GM12864 (cell line): ENCODE results near the gene TC2N.
"Not testable (repeated sequence)": the region's sequence is repeated elsewhere in the genome, so short reads cannot be mapped to it uniquely, and the experiment has no call there.

Experiments
- DNase-seq: peaks from one replicate; pipeline ENCODE4 v3.0.0-alpha.2; 2011; ENCODE audit warnings: low read depth
- H3K4me3 ChIP-seq: 2 replicates; pipeline ENCODE4 v1.5.1; 2011; ENCODE audit warnings: mild to moderate bottlenecking, low read depth, low read length, control low read depth
- TF ChIP-seq, protein P1 (sequence below): IDR thresholded peaks from 2 replicates; pipeline ENCODE4 v1.5.1; 2011; ENCODE audit warnings: low read depth, mild to moderate bottlenecking, moderate library complexity, low read length, control low read depth, inconsistent platforms; ENCODE audit errors: missing control alignments

The TC2N gene

DNA sequence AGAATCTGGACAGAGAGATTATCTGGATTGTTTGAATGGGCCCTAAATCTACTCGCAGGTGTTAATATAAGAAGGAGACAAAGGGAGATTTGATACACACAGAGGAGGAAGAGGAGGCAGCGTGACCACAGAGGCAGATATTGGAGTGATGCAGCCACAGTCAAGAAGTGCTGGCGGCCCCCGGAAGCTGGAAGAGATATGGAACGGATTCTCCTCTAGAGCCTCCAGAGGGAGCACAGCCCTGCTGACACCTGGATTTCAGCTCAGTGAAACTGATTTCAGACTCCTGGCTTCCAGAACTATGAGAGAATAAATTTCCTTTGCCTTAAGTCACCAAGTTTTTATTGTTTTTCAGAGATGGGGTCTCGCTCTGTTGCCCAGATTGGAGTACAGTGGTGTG lies 9.2 kb upstream of the TC2N start:
- TF ChIP-seq, protein P1, sequence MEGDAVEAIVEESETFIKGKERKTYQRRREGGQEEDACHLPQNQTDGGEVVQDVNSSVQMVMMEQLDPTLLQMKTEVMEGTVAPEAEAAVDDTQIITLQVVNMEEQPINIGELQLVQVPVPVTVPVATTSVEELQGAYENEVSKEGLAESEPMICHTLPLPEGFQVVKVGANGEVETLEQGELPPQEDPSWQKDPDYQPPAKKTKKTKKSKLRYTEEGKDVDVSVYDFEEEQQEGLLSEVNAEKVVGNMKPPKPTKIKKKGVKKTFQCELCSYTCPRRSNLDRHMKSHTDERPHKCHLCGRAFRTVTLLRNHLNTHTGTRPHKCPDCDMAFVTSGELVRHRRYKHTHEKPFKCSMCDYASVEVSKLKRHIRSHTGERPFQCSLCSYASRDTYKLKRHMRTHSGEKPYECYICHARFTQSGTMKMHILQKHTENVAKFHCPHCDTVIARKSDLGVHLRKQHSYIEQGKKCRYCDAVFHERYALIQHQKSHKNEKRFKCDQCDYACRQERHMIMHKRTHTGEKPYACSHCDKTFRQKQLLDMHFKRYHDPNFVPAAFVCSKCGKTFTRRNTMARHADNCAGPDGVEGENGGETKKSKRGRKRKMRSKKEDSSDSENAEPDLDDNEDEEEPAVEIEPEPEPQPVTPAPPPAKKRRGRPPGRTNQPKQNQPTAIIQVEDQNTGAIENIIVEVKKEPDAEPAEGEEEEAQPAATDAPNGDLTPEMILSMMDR = no peak
- no peak for DNase-seq
- no peak overlapping the region for H3K4me3 ChIP-seq

DNA sequence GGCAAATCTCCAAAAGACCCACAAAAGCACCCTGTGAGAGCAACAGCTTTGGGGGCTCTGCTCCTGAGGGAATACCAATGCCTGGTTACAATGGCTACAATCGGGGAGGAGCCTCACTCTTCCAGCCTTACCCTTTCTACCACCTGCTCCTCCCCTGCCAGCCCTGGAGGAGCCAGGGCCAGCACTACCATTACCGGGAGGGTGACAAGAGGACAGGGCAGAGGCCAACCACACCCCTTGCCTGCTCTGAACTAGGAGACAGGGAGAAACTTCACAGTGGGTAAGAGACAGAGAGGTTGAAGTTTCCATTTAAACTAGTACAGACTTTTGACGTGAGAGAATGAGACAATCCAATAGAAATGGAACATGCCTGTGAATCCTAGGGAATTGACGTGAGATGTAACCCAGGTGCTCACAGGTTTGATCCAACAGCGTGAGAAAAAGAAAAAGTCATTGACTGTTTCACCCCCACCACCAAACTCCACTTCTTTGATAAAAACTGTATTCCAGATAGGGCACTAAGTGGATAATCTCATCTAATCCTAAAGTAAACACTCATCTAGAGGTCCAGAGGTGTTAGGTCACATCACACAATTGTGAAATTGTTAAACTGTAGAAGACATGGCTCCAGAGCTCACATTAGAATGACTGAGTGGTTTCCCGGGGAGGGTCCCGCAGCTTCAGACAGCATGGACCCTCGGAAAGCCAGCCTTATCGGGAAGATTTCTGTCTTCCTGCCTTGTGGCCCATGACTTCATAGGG lies 8.4 kb upstream of the TC2N start:
- no peak for DNase-seq
- TF ChIP-seq, protein P1 = no peak
- H3K4me3 ChIP-seq = no peak overlapping the region

DNA sequence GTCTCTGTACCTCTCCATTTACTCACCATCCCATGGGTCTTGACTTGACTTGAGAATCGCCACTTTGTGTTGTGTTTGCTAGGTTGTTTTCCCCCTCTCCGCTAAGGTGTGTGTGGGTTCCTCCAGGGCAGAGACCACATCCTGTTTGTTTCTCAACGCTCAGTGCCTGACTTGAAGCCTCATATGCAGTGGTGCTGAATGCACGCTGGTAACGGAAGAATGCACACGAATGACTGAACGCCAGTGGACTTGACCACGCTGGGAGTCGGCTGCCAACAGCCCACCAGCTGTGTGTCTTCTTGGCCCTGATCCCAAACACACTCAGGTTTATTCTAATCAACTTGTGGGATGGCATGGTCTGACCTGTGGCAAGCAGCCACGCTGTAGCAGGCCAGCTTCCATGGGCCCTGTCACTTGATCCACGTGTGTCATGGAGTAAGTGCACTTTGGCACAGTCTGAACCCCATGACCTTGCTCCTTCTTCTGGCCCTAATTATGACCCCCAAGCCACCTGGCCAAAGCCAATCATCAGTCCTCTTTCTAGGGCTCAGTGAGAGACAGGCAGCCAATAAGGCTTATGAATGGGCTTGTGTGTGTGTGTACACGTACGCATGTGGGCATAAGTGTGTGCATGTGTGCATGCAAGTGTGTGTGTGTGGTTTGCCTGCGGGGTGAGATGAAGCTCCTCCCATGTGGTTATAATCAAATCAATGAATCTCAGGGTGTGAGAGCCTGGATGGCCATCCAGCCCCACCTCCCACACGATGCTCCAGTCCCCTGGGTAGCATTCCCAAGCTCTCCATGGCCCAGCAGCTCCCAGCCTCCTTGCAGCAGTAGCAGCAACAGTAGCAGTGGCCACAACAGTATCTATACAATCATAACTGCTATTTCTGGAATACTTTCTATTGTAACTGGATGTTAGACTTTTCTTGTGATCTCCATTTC lies 6.4 kb upstream of the TC2N start:
- peak; percentile 72 for DNase-seq
- TF ChIP-seq, protein P1 = no peak
- no peak overlapping the region for H3K4me3 ChIP-seq

DNA sequence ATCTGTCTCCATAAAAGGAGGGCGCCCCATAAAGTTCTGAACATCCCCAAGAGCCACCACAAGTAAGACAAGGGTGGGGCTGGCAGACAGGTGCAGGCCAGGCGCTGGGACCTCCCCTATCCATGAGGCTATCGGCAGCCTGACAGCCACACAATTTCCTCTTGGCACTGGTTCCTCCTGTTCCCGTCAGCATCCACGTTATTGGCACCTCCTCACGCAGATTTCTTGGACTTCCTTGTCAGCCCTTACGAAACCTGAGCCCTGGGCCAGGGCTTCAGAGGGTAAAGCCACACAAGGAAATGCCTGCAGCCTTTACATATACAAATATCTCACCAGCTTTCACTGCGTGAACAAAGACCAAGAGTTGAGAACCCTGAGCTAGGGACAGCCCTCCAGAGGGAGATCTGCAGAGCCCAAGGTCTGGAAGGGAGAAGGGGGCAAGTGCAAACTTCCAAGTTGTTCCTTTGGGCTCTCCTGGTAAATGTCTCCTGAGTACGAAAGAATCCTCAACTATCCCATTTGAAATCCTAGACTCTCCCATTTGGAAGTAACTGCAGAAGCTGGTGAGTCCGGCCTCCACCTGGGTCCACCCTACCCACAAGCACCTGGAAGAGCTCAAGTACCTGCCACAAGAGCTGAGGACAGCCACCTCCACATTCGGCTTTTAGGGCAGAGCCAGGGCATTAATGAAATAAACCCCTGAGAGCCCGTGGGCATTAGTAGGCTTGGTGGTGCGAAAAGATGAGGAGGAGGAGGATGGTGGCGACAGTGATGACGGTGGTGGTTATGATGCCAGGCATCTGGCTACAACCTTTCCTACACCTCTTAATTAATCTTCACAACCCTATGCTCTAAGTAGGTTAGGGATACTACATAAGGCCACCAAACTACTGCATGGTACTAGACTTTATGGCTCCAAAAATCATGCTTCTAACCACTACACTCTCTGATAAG lies 5.5 kb upstream of the TC2N start:
- DNase-seq = no peak
- TF ChIP-seq, protein P1 = no peak
- H3K4me3 ChIP-seq = no peak overlapping the region

DNA sequence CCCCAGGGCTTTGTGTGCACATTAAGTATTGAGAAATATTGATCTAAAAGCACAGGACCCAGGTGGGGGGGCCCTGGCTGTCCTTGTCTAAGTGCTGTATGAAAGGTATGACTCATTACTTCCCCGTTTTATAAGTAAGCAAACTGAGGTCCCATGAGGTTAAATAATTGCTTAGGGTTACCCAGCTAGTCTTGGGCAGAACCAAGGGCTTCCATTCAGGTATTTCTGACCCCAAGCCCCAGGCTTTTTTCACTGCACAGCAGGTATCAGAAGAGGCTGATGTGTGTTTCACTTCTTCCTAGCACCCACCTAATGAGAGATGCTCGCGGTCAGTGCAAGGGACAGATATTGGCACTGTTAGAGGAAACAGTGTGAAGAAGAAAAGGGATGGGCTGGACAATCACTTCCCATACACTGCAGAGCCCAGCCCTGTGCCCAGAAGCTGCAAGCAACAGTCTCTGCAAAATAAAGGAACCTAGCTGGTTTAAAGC lies 4.7 kb upstream of the TC2N start:
- TF ChIP-seq, protein P1 = no peak
- DNase-seq = no peak
- H3K4me3 ChIP-seq = no peak overlapping the region

DNA sequence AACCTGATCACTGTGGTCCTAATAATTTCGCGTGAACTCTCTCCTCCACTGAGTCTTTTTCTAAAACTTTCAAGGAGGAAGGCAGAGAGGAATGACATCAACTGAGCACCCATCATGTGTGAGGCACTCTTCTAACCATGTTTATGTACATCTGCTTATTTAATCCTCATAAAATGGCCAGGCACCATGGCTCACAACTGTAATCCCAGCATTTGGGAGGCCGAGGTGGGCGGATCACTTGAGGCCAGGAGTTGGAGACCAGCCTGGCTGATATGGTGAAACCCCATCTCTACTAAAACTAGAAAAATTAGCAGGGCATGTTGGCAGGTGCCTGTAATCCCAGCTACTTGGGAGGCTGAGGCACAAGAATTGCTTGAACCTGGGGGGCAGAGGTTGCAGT lies 4.1 kb upstream of the TC2N start:
- DNase-seq, H3K4me3 ChIP-seq: not testable (repeated sequence)

DNA sequence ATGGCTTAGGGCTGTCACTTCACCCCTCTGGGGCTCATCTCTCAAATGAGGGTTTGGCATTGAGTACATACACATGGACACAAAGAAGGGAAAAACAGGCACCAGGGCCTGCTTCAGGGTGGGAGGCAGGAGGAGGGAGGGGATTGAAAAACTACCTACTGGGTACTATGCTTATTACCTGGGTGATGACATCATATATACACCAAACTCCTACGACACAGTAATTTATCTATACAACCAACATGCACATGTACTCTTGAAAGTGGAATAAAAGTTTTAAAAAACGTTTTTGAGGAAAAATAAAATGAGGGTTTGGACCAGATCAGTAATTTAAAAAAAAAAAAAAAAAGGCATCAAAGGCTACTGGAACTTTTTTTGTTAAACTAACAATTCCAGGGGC lies 3.6 kb upstream of the TC2N start:
- DNase-seq = no peak
- no peak overlapping the region for H3K4me3 ChIP-seq
- TF ChIP-seq, protein P1 = no peak
